HepG2 (cell line): ENCODE data around the gene ARCN1. TPM values are rescaled to one million over a fixed set of nuclear protein-coding genes. Genes with fewer than 3 reads are reported as not detected.
A peak's percentile ranks its signal among the peaks of the same experiment; 100 is the strongest.

Source experiments
- ATAC-seq: fragments of 200-7000 bp; cut with Tn5 transposase; 3 replicates; pipeline ENCODE4 v1.9.1; 2020; ENCODE audit warnings: mild to moderate bottlenecking, moderate library complexity
- BruUV-seq: library from RNA; stranded (reverse); fragments of 400-500 nt; replicated peaks from 2 replicates; lab custom pipeline; 2021; lab: Mats Ljungman, UMichigan
- CTCF ChIA-PET: fragments of 300-600 bp; formaldehyde crosslinking; extraction: SDS; loops from one replicate; lab custom pipeline; 2021; ENCODE audit warnings: low total read pairs, inconsistent platforms, low intra/inter-chr PET ratio; lab: Yijun Ruan, JAX
- POLR2A ChIA-PET: fragments of 350-600 bp; sonication (Branson Sonifier 250); formaldehyde crosslinking; loops from one replicate; lab custom pipeline; 2020; ENCODE audit warnings: antibody characterized with exemption, inconsistent platforms; lab: Yijun Ruan, JAX
- DNase-seq: peaks from one replicate; pipeline ENCODE4 v3.0.0-alpha.2; 2015; ENCODE audit warnings: low spot score
- FAIRE-seq: peaks from 3 replicates; lab custom pipeline; 2011; peaks lifted over from hg19 to GRCh38; lab: Jason Lieb, UNC
- H2AFZ ChIP-seq: one replicate; pipeline ENCODE4 v1.6.1; 2011; ENCODE audit warnings: low read length, inconsistent platforms
- H3K27ac ChIP-seq: fragments of 300-600 bp; 3 replicates; pipeline ENCODE4 v1.8.0; 2011; ENCODE audit warnings: mixed run types, mild to moderate bottlenecking, mixed read lengths, low read length, inconsistent platforms; ENCODE audit not compliant: insufficient read depth; ENCODE audit errors: extremely low read length
- H3K27me3 ChIP-seq, 2 experiments: fragments of 200-600 bp in 1 of 2; 2 replicates in 1 of 2; 3 replicates in 1 of 2; pipeline versions ENCODE4 v1.6.0 to v1.8.0; 2011; ENCODE audit warnings: low read length in 2 of 2, mild to moderate bottlenecking in 2 of 2, moderate library complexity in 2 of 2, inconsistent platforms in 1 of 2; ENCODE audit not compliant: insufficient read depth in 2 of 2, control insufficient read depth in 1 of 2
- H3K36me3 ChIP-seq, 2 experiments: fragments of 200-600 bp in 1 of 2; replicated peaks in 1 of 2; 2 replicates in 1 of 2; 3 replicates in 1 of 2; pipeline versions ENCODE4 v1.5.1 to v1.8.0; 2011; ENCODE audit warnings: low read length in 2 of 2, inconsistent platforms in 1 of 2; ENCODE audit not compliant: insufficient read depth in 2 of 2, control insufficient read depth in 1 of 2
- H3K4me1 ChIP-seq: 2 replicates; pipeline ENCODE4 v1.5.1; 2012; ENCODE audit warnings: low read length, inconsistent platforms; ENCODE audit not compliant: insufficient read depth
- H3K4me2 ChIP-seq: 2 replicates; pipeline ENCODE4 v1.6.0; 2011; ENCODE audit warnings: low read depth, low read length, inconsistent platforms
- H3K4me3 ChIP-seq, 3 experiments: fragments of 200-600 bp in 1 of 3; sonication (generic), shearing (Covaris generic) in 1 of 3; replicated peaks in 1 of 3; 2 replicates each; pipeline ENCODE4 v1.5.1; 2011 to 2016; ENCODE audit warnings: low read length in 3 of 3, inconsistent platforms in 2 of 3, low read depth in 2 of 3, mild to moderate bottlenecking in 2 of 3, control low read depth in 1 of 3, mixed read lengths in 1 of 3; ENCODE audit not compliant: insufficient read depth in 1 of 3
- H3K79me2 ChIP-seq: one replicate; pipeline ENCODE4 v1.6.1; 2011; ENCODE audit warnings: low read length, inconsistent platforms; ENCODE audit not compliant: insufficient read depth
- H3K9ac ChIP-seq: 2 replicates; pipeline ENCODE4 v1.6.0; 2011; ENCODE audit warnings: mild to moderate bottlenecking, low read depth, low read length, inconsistent platforms; ENCODE audit not compliant: insufficient read depth
- H3K9me3 ChIP-seq: 2 replicates; pipeline ENCODE4 v1.5.1; 2012; ENCODE audit warnings: mild to moderate bottlenecking, low read length
- H4K20me1 ChIP-seq: 2 replicates; pipeline ENCODE4 v1.6.0; 2011; ENCODE audit warnings: inconsistent platforms, mild to moderate bottlenecking, low read length, moderate library complexity; ENCODE audit not compliant: insufficient read depth
- ARID5B ChIP-seq: IDR thresholded peaks from 2 replicates; pipeline ENCODE4 v1.4.0; 2020; ENCODE audit warnings: mild to moderate bottlenecking, missing genetic modification reagents
- CENPT ChIP-seq: sonication (generic); formaldehyde crosslinking; IDR thresholded peaks from 2 replicates; pipeline ENCODE4 v1.8.0; 2022; ENCODE audit warnings: low read depth, mild to moderate bottlenecking, moderate library complexity, missing genetic modification reagents
- JARID2 ChIP-seq: sonication (generic); formaldehyde crosslinking; IDR thresholded peaks from 2 replicates; pipeline ENCODE4 v1.8.1; 2023; ENCODE audit warnings: missing genetic modification reagents, inconsistent platforms; ENCODE audit not compliant: insufficient replicate concordance
- KLF13 ChIP-seq: sonication (generic); formaldehyde crosslinking; IDR thresholded peaks from 2 replicates; pipeline ENCODE4 v1.4.0; 2020; ENCODE audit warnings: mild to moderate bottlenecking, missing genetic modification reagents
- MAFF ChIP-seq: IDR thresholded peaks from 2 replicates; pipeline ENCODE4 v1.6.1; 2011; ENCODE audit warnings: low read depth, low read length, improper control_type of control experiment
- MIXL1 ChIP-seq: IDR thresholded peaks from 2 replicates; pipeline ENCODE4 v1.6.1; 2016
- NCOA1 ChIP-seq: sonication (generic); formaldehyde crosslinking; IDR thresholded peaks from 2 replicates; pipeline ENCODE4 v1.9.0; 2021; ENCODE audit warnings: missing genetic modification reagents
- SP1 ChIP-seq, 2 experiments: fragments of 450-650 bp in 1 of 2; sonication (generic) in 1 of 2; formaldehyde crosslinking in 1 of 2; IDR thresholded peaks; 2 replicates each; pipeline versions ENCODE4 v1.4.0 to v1.6.1; 2016 to 2020; ENCODE audit warnings: missing genetic modification reagents in 1 of 2
- SP4 ChIP-seq: sonication (generic); formaldehyde crosslinking; IDR thresholded peaks from 2 replicates; pipeline ENCODE4 v1.8.1; 2023; ENCODE audit warnings: mild to moderate bottlenecking, missing genetic modification reagents
- SRF ChIP-seq: IDR thresholded peaks from 2 replicates; pipeline ENCODE4 v1.6.1; 2011; ENCODE audit warnings: mild to moderate bottlenecking, low read depth, low read length, moderate library complexity
- STAT6 ChIP-seq: sonication (generic); formaldehyde crosslinking; IDR thresholded peaks from 2 replicates; pipeline ENCODE4 v1.4.0; 2020; ENCODE audit warnings: missing genetic modification reagents, mild to moderate bottlenecking, borderline replicate concordance
- ZBTB39 ChIP-seq: sonication (generic); formaldehyde crosslinking; IDR thresholded peaks from 2 replicates; pipeline ENCODE4 v1.5.0; 2020; ENCODE audit warnings: missing genetic modification reagents
- ZNF138 ChIP-seq: sonication (generic); formaldehyde crosslinking; IDR thresholded peaks from 2 replicates; pipeline ENCODE4 v1.5.0; 2020; ENCODE audit warnings: mild to moderate bottlenecking, low read depth, missing genetic modification reagents
- ZNF275 ChIP-seq: sonication (generic); formaldehyde crosslinking; IDR thresholded peaks from 2 replicates; pipeline ENCODE4 v1.8.0; 2022; ENCODE audit warnings: missing genetic modification reagents, mild to moderate bottlenecking, inconsistent platforms, borderline replicate concordance
- ZNF83 ChIP-seq: sonication (generic); formaldehyde crosslinking; IDR thresholded peaks from 2 replicates; pipeline ENCODE4 v1.4.0; 2020; ENCODE audit warnings: missing genetic modification reagents, mild to moderate bottlenecking, borderline replicate concordance
- WGBS: methylation state at CpG from one replicate; pipeline ENCODE4 v1.1.6; 2017; ENCODE audit warnings: low lambda C conversion rate; 5-methylcytosine and 5-hydroxymethylcytosine counted together
- in situ Hi-C: cut with HindIII; loops from 2 replicates; pipeline ENCODE4 v1.10.0; 2017; ENCODE audit warnings: low pct_unique_long_range_greater_than_20kb; ENCODE audit not compliant: extremely low pct_ligation_motif_present
- intact Hi-C: fragments of 100-400 bp; cut with micrococcal nuclease; formaldehyde crosslinking; loops from one replicate; pipeline ENCODE4 v1.10.0; 2022; ENCODE audit not compliant: unreplicated experiment
- polyA plus RNA-seq, 8 experiments: library from polyadenylated mRNA; depleted of rRNA in 3 of 8; stranded (reverse) in 7 of 8; unstranded in 1 of 8; fragments of >200 nt; fragmentation: Illumina TruSeq in 4 of 8; extraction: Trizol in 4 of 8; gene quantifications; 2 replicates each; pipeline versions ENCODE4 v1.2.1 to v1.2.3, GENCODE V29; 2011 to 2016; ENCODE audit warnings: low read depth in 4 of 8, missing spikeins in 1 of 8, mixed read lengths in 1 of 8; ENCODE audit not compliant: insufficient read depth in 1 of 8
- total RNA-seq, 5 experiments: library from RNA; depleted of rRNA; stranded (reverse); fragments of >200 nt; fragmentation: Illumina TruSeq; extraction: Trizol; gene quantifications; 2 replicates each; pipeline ENCODE4 v1.2.3, GENCODE V29; 2016; ENCODE audit warnings: low read depth in 1 of 5

The ARCN1 gene
- total and polyA plus RNA-seq, 2 of the 13 experiments (the other 11 are each of a cell fraction or from before 2014, with no cell fraction given), result 148 to 200 TPM

- H3K4me1 ChIP-seq, result peaks cover 39% of the 10 kb centered on the region
- no peak for TF ChIP-seq STAT6
- no peak for TF ChIP-seq KLF13 (CRISPR knock-in tag)
- no peak for TF ChIP-seq MAFF
- TF ChIP-seq SP1 (IDR thresholded peaks at IDR 0.05), result no peak
- no peak for TF ChIP-seq SP1 (CRISPR knock-in tag; IDR thresholded peaks at IDR 0.05)
- TF ChIP-seq ZBTB39 (CRISPR knock-in tag), result no peak
- TF ChIP-seq ZNF138 (CRISPR knock-in tag), result no peak
- TF ChIP-seq ARID5B, result no peak
- TF ChIP-seq NCOA1 (CRISPR knock-in tag), result no peak
- TF ChIP-seq ZNF275 (CRISPR knock-in tag), result no peak
- TF ChIP-seq JARID2 (CRISPR knock-in tag), result no peak
- no peak for TF ChIP-seq SRF
- no peak for TF ChIP-seq MIXL1 (CRISPR knock-in tag)
- no peak for TF ChIP-seq CENPT (CRISPR knock-in tag)
- no peak for TF ChIP-seq SP4 (CRISPR knock-in tag)
- TF ChIP-seq ZNF83 (CRISPR knock-in tag), result no peak
Measured at GRCh38 chr11:118606844-118607228, 34.6 kb downstream of the ARCN1 start.

More at GRCh38 chr11:118606844-118607228, 34.6 kb downstream of the ARCN1 start:
- Histone ChIP-seq H3K9me3 (no peaks in the 10 kb centered on the region), H3K4me3 (peak overlapping the region in 2 of 3 experiments; percentile 32 to 65; a peak in 4 of 6 replicates), H4K20me1 (no peaks in the 10 kb centered on the region), H2AFZ (no peak overlapping the region), H3K36me3 (peaks cover 0 to 6% of the 10 kb centered on the region in 2 experiments; a peak in 3 of 5 replicates), H3K9ac (no peak overlapping the region), H3K79me2 (no peaks in the 10 kb centered on the region), H3K27ac (no peak overlapping the region), H3K4me2 (peak overlapping the region; percentile 91), H3K27me3 (peaks cover 0 to 6% of the 10 kb centered on the region in 2 experiments; a peak in 1 of 5 replicates)
- no peak for DNase-seq
- WGBS, result 7% methylated on average over 7 of the region's 7 CpGs
- no TSS peak for BruUV-seq
- in situ Hi-C loops, result no loop called here
- intact Hi-C loops, result loop anchor here (2.0 to 5.0 kb wide), 2 partner anchors 35 to 52 kb away; partner anchors contain the start of gene ARCN1
- ATAC-seq, result no peak
- ChIA-PET CTCF (interaction anchor here (2.1 kb wide), 1 partner anchor 53 kb away, joined by 16 read pairs; no protein-coding TSS in a partner anchor), POLR2A (interaction anchor here (0.6 to 6.9 kb wide), 9 partner anchors 9 to 746 kb away, joined by 3 to 83 read pairs (median 3); partner anchors contain the start of gene ARCN1)
- no peak for FAIRE-seq
